ENCODE results near the gene SACM1L.

The SACM1L gene

GRCh38 chr3:45656575-45657363 lies 32.4 kb upstream of the SACM1L start:
- Histone ChIP-seq H2AFZ (ENCODE audit: insufficient read depth, low read length, poor library complexity) (no peak overlapping the region), H2AK5ac (ENCODE audit: low read length) (no peak overlapping the region), H3K4me3 (ENCODE audit: low read depth, low read length) (no peak overlapping the region), H3K79me2 (ENCODE audit: control insufficient read depth, insufficient read depth, low read length, poor library complexity) (no peaks in the 10 kb centered on the region), H3K18ac (ENCODE audit: low read length) (no peak overlapping the region), H3K4me1 (ENCODE audit: control insufficient read depth in 1 of 2, insufficient read depth in 2 of 2, low read length in 2 of 2) (no peaks in the 10 kb centered on the region), H2BK5ac (ENCODE audit: low read depth, low read length, poor library complexity) (no peak overlapping the region), H4K12ac (ENCODE audit: low read depth, low read length) (no peak overlapping the region), H4K8ac (ENCODE audit: low read depth, low read length) (no peak overlapping the region), H3K23ac (ENCODE audit: low read length) (no peak overlapping the region), H3K4me2 (ENCODE audit: low read length) (no peak overlapping the region), H3K9me3 (ENCODE audit: insufficient read depth, low read depth, low read length) (no peaks in the 10 kb centered on the region), H2BK12ac (ENCODE audit: low read length) (no peak overlapping the region), H3K36me3 (ENCODE audit: control insufficient read depth in 1 of 2, insufficient read depth in 2 of 2, low read length in 2 of 2) (no peaks in the 10 kb centered on the region), H3K14ac (ENCODE audit: low read length) (no peak overlapping the region), H4K91ac (ENCODE audit: low read depth, low read length) (no peak overlapping the region), H2BK120ac (ENCODE audit: insufficient read depth, low read length, poor library complexity) (no peak overlapping the region), H3K9ac (ENCODE audit: low read length) (no peak overlapping the region), H3K79me1 (ENCODE audit: low read length) (no peaks in the 10 kb centered on the region), H3K27me3 (ENCODE audit: insufficient read depth, low read length) (no peaks in the 10 kb centered on the region), H3K4ac (ENCODE audit: low read depth, low read length) (no peak overlapping the region), H3K27ac (ENCODE audit: low read depth, low read length) (no peak overlapping the region)
- no CpG with 5 or more reads among the region's 14 CpGs for WGBS (ENCODE audit: extremely low coverage, insufficient coverage, insufficient read length)
- DNase-seq, result peak; percentile 94 to 98

GRCh38 chr3:45657853-45658252 lies 31.3 kb upstream of the SACM1L start:
- H2AFZ ChIP-seq (ENCODE audit: insufficient read depth, low read length, poor library complexity), result no peak overlapping the region
- no peaks in the 10 kb centered on the region for H3K9me3 ChIP-seq (ENCODE audit: insufficient read depth, low read depth, low read length)
- H4K8ac ChIP-seq (ENCODE audit: low read depth, low read length), result no peak overlapping the region
- no peak overlapping the region for H2AK5ac ChIP-seq (ENCODE audit: low read length)
- no peak overlapping the region for H3K18ac ChIP-seq (ENCODE audit: low read length)
- H3K4me1 ChIP-seq (ENCODE audit: control insufficient read depth in 1 of 2, insufficient read depth in 2 of 2, low read length in 2 of 2), result no peaks in the 10 kb centered on the region
- no peak overlapping the region for H3K9ac ChIP-seq (ENCODE audit: low read length)
- no CpG with 5 or more reads among the region's 4 CpGs for WGBS (ENCODE audit: extremely low coverage, insufficient coverage, insufficient read length)
- H4K12ac ChIP-seq (ENCODE audit: low read depth, low read length), result no peak overlapping the region
- H3K36me3 ChIP-seq (ENCODE audit: control insufficient read depth in 1 of 2, insufficient read depth in 2 of 2, low read length in 2 of 2), result no peaks in the 10 kb centered on the region
- no peak overlapping the region for H4K91ac ChIP-seq (ENCODE audit: low read depth, low read length)
- H3K79me2 ChIP-seq (ENCODE audit: control insufficient read depth, insufficient read depth, low read length, poor library complexity), result no peaks in the 10 kb centered on the region
- no peak overlapping the region for H3K4me2 ChIP-seq (ENCODE audit: low read length)
- H2BK12ac ChIP-seq (ENCODE audit: low read length), result no peak overlapping the region
- no peak overlapping the region for H2BK5ac ChIP-seq (ENCODE audit: low read depth, low read length, poor library complexity)
- H3K79me1 ChIP-seq (ENCODE audit: low read length), result no peaks in the 10 kb centered on the region
- H3K27me3 ChIP-seq (ENCODE audit: insufficient read depth, low read length), result no peaks in the 10 kb centered on the region
- H3K14ac ChIP-seq (ENCODE audit: low read length), result no peak overlapping the region
- no peak for DNase-seq
- no peak overlapping the region for H3K27ac ChIP-seq (ENCODE audit: low read depth, low read length)
- H3K4me3 ChIP-seq (ENCODE audit: low read depth, low read length), result no peak overlapping the region
- no peak overlapping the region for H3K23ac ChIP-seq (ENCODE audit: low read length)
- no peak overlapping the region for H3K4ac ChIP-seq (ENCODE audit: low read depth, low read length)
- H2BK120ac ChIP-seq (ENCODE audit: insufficient read depth, low read length, poor library complexity), result no peak overlapping the region

- H2AFZ ChIP-seq (ENCODE audit: insufficient read depth, low read length, poor library complexity), result no peak overlapping the region
- H3K36me3 ChIP-seq (ENCODE audit: control insufficient read depth in 1 of 2, insufficient read depth in 2 of 2, low read length in 2 of 2), result no peaks in the 10 kb centered on the region
- H2BK120ac ChIP-seq (ENCODE audit: insufficient read depth, low read length, poor library complexity), result no peak overlapping the region
- H3K4me1 ChIP-seq (ENCODE audit: control insufficient read depth in 1 of 2, insufficient read depth in 2 of 2, low read length in 2 of 2), result no peaks in the 10 kb centered on the region
- H3K4ac ChIP-seq (ENCODE audit: low read depth, low read length), result no peak overlapping the region
- no peak overlapping the region for H3K27ac ChIP-seq (ENCODE audit: low read depth, low read length)
- no peak overlapping the region for H3K4me3 ChIP-seq (ENCODE audit: low read depth, low read length)
- no peak overlapping the region for H4K91ac ChIP-seq (ENCODE audit: low read depth, low read length)
- no peak overlapping the region for H3K9ac ChIP-seq (ENCODE audit: low read length)
- no peak overlapping the region for H3K23ac ChIP-seq (ENCODE audit: low read length)
- H2BK12ac ChIP-seq (ENCODE audit: low read length), result no peak overlapping the region
- H3K4me2 ChIP-seq (ENCODE audit: low read length), result no peak overlapping the region
- DNase-seq, result peak; percentile 89 to 94
- H2AK5ac ChIP-seq (ENCODE audit: low read length), result no peak overlapping the region
- no peak overlapping the region for H2BK5ac ChIP-seq (ENCODE audit: low read depth, low read length, poor library complexity)
- no peak overlapping the region for H4K8ac ChIP-seq (ENCODE audit: low read depth, low read length)
- H3K27me3 ChIP-seq (ENCODE audit: insufficient read depth, low read length), result no peaks in the 10 kb centered on the region
- WGBS (ENCODE audit: extremely low coverage, insufficient coverage, insufficient read length), result no CpG with 5 or more reads among the region's 19 CpGs
- H3K9me3 ChIP-seq (ENCODE audit: insufficient read depth, low read depth, low read length), result no peaks in the 10 kb centered on the region
- H3K79me1 ChIP-seq (ENCODE audit: low read length), result no peaks in the 10 kb centered on the region
- H4K12ac ChIP-seq (ENCODE audit: low read depth, low read length), result no peak overlapping the region
- H3K18ac ChIP-seq (ENCODE audit: low read length), result no peak overlapping the region
- H3K14ac ChIP-seq (ENCODE audit: low read length), result no peak overlapping the region
- no peaks in the 10 kb centered on the region for H3K79me2 ChIP-seq (ENCODE audit: control insufficient read depth, insufficient read depth, low read length, poor library complexity)
Observed at GRCh38 chr3:45659661-45660566, 29.3 kb upstream of the SACM1L start.

GRCh38 chr3:45660567-45660901 lies 28.7 kb upstream of the SACM1L start:
- no peak for DNase-seq
- Histone ChIP-seq H4K8ac (ENCODE audit: low read depth, low read length) (no peak overlapping the region), H3K36me3 (ENCODE audit: control insufficient read depth in 1 of 2, insufficient read depth in 2 of 2, low read length in 2 of 2) (no peaks in the 10 kb centered on the region), H3K18ac (ENCODE audit: low read length) (no peak overlapping the region), H3K79me2 (ENCODE audit: control insufficient read depth, insufficient read depth, low read length, poor library complexity) (no peaks in the 10 kb centered on the region), H2BK5ac (ENCODE audit: low read depth, low read length, poor library complexity) (no peak overlapping the region), H3K79me1 (ENCODE audit: low read length) (no peaks in the 10 kb centered on the region), H4K12ac (ENCODE audit: low read depth, low read length) (no peak overlapping the region), H4K91ac (ENCODE audit: low read depth, low read length) (no peak overlapping the region), H3K4me3 (ENCODE audit: low read depth, low read length) (no peak overlapping the region), H2BK120ac (ENCODE audit: insufficient read depth, low read length, poor library complexity) (no peak overlapping the region), H3K9me3 (ENCODE audit: insufficient read depth, low read depth, low read length) (no peaks in the 10 kb centered on the region), H3K4ac (ENCODE audit: low read depth, low read length) (no peak overlapping the region), H3K9ac (ENCODE audit: low read length) (no peak overlapping the region), H3K23ac (ENCODE audit: low read length) (no peak overlapping the region), H3K4me2 (ENCODE audit: low read length) (no peak overlapping the region), H3K4me1 (ENCODE audit: control insufficient read depth in 1 of 2, insufficient read depth in 2 of 2, low read length in 2 of 2) (no peaks in the 10 kb centered on the region), H3K27me3 (ENCODE audit: insufficient read depth, low read length) (no peaks in the 10 kb centered on the region), H2AK5ac (ENCODE audit: low read length) (no peak overlapping the region), H3K14ac (ENCODE audit: low read length) (no peak overlapping the region), H2AFZ (ENCODE audit: insufficient read depth, low read length, poor library complexity) (no peak overlapping the region), H3K27ac (ENCODE audit: low read depth, low read length) (no peak overlapping the region), H2BK12ac (ENCODE audit: low read length) (no peak overlapping the region)
- no CpG with 5 or more reads among the region's 11 CpGs for WGBS (ENCODE audit: extremely low coverage, insufficient coverage, insufficient read length)

Data from trophoblast cell (in vitro differentiated cells and primary cell).